B cell (primary cell): ENCODE results near the gene GNPDA1. TPM values are rescaled to one million over a fixed set of nuclear protein-coding genes. Genes with fewer than 3 reads are reported as not detected.
A peak's percentile ranks its signal among the peaks of the same experiment; 100 is the strongest.

Experiments used
- ATAC-seq: fragments of 200-7000 bp; cut with Tn5 transposase; one replicate; pipeline ENCODE4 v1.10.0; 2021; ENCODE audit warnings: low read depth, mild to moderate bottlenecking, moderate number of reproducible peaks, moderate library complexity
- CTCF ChIA-PET: fragments of 350-600 bp; sonication (Branson Sonifier 250); formaldehyde crosslinking; loops from one replicate; lab custom pipeline; 2021; ENCODE audit warnings: antibody characterized with exemption, inconsistent platforms; lab: Charles Lee
- POLR2A ChIA-PET: fragments of 350-600 bp; sonication (Branson Sonifier 250); formaldehyde crosslinking; loops from one replicate; lab custom pipeline; 2021; ENCODE audit warnings: antibody characterized with exemption; lab: Charles Lee
- DNase-seq: peaks from one replicate; pipeline ENCODE4 v3.0.0; 2013
- H2AFZ ChIP-seq: 2 replicates; pipeline ENCODE4 v1.6.1; 2012; ENCODE audit warnings: mild to moderate bottlenecking, low read depth, low read length; ENCODE audit not compliant: insufficient read depth, poor library complexity, severe bottlenecking
- H3K27ac ChIP-seq, 2 donors: 1 replicate in 1 of 2; 2 replicates in 1 of 2; pipeline ENCODE4 v1.5.1; 2012 to 2013; ENCODE audit warnings: low read length in 2 of 2, mild to moderate bottlenecking in 2 of 2, moderate library complexity in 1 of 2
- H3K27me3 ChIP-seq, 4 experiments: fragments of 200-600 bp in 1 of 4; sonication (generic) in 1 of 4; replicated peaks in 1 of 4; 1 replicate in 2 of 4; 2 replicates in 2 of 4; pipeline versions ENCODE4 v1.6.1 to v1.7.0; 2013 to 2016; ENCODE audit warnings: low read length in 3 of 4, mild to moderate bottlenecking in 2 of 4, mixed read lengths in 1 of 4, moderate library complexity in 1 of 4; ENCODE audit not compliant: insufficient read depth in 4 of 4, control insufficient read depth in 3 of 4; ENCODE audit errors: control extremely low read depth in 1 of 4
- H3K36me3 ChIP-seq, 2 experiments: replicated peaks in 1 of 2; 1 replicate in 1 of 2; 2 replicates in 1 of 2; pipeline versions ENCODE4 v1.6.1 to v1.7.1; 2013; ENCODE audit warnings: low read length in 1 of 2; ENCODE audit not compliant: insufficient read depth in 2 of 2, control insufficient read depth in 1 of 2; ENCODE audit errors: control extremely low read depth in 1 of 2, extremely low read depth in 1 of 2
- H3K4me1 ChIP-seq, 2 donors: fragments of 200-600 bp in 1 of 2; sonication (generic) in 1 of 2; 1 replicate in 1 of 2; 2 replicates in 1 of 2; pipeline versions ENCODE4 v1.5.1 to v1.6.1; 2013 to 2017; ENCODE audit warnings: low read length in 2 of 2; ENCODE audit not compliant: control insufficient read depth in 2 of 2, insufficient read depth in 2 of 2
- H3K4me2 ChIP-seq: replicated peaks from 2 replicates; pipeline ENCODE3; 2012; ENCODE audit warnings: mild to moderate bottlenecking, low read depth, low read length; ENCODE audit not compliant: poor library complexity, severe bottlenecking
- H3K4me3 ChIP-seq, 5 experiments: fragments of 200-600 bp in 1 of 5; sonication (generic) in 1 of 5; 1 replicate in 3 of 5; 2 replicates in 2 of 5; pipeline versions ENCODE4 v1.5.1 to v1.7.0; 2011 to 2016; ENCODE audit warnings: low read length in 4 of 5, mild to moderate bottlenecking in 4 of 5, low read depth in 2 of 5, control low read depth in 1 of 5, moderate library complexity in 1 of 5; ENCODE audit not compliant: insufficient read depth in 1 of 5; ENCODE audit errors: control extremely low read depth in 1 of 5, extremely low read depth in 1 of 5
- H3K79me2 ChIP-seq: fragments of 200-600 bp; sonication (generic); one replicate; pipeline ENCODE4 v1.6.0; 2016; ENCODE audit warnings: low read length; ENCODE audit not compliant: control insufficient read depth, insufficient read depth
- H3K9ac ChIP-seq: fragments of 200-600 bp; sonication (generic); 2 replicates; pipeline ENCODE4 v1.6.1; 2017; ENCODE audit warnings: mild to moderate bottlenecking, low read length, moderate library complexity
- H3K9me3 ChIP-seq, 3 donors: one replicate each; pipeline versions ENCODE4 v1.6.1 to v1.7.1; 2013; ENCODE audit warnings: low read length in 2 of 3; ENCODE audit not compliant: control insufficient read depth in 2 of 3, insufficient read depth in 1 of 3; ENCODE audit errors: control extremely low read depth in 1 of 3
- H4K20me1 ChIP-seq: 2 replicates; pipeline ENCODE4 v1.6.0; 2012; ENCODE audit warnings: mild to moderate bottlenecking, low read length; ENCODE audit not compliant: insufficient read depth, control insufficient read depth, poor library complexity, severe bottlenecking
- H3K27ac Mint-ChIP-seq: one replicate; pipeline ENCODE4 v1.8.0; 2021; ENCODE audit warnings: mixed read lengths
- H3K27me3 Mint-ChIP-seq: one replicate; pipeline ENCODE4 v1.8.0; 2021; ENCODE audit warnings: mixed read lengths
- H3K4me1 Mint-ChIP-seq: one replicate; pipeline ENCODE4 v1.8.0; 2021; ENCODE audit warnings: mixed read lengths
- H3K4me3 Mint-ChIP-seq: one replicate; pipeline ENCODE4 v1.8.0; 2021; ENCODE audit warnings: mixed read lengths
- H3K9me3 Mint-ChIP-seq: one replicate; pipeline ENCODE4 v1.8.0; 2022; ENCODE audit warnings: mixed read lengths; ENCODE audit not compliant: insufficient read depth
- CTCF ChIP-seq: fragments of 200-600 bp; IDR thresholded peaks from one replicate; pipeline ENCODE4 v1.8.0; 2022; ENCODE audit warnings: antibody characterized with exemption, mild to moderate bottlenecking
- EZH2 ChIP-seq: IDR thresholded peaks from 2 replicates; pipeline ENCODE4 v1.6.1; 2012; ENCODE audit warnings: borderline replicate concordance, low read depth, mild to moderate bottlenecking, moderate library complexity, low read length; ENCODE audit not compliant: insufficient read depth, poor library complexity, severe bottlenecking
- WGBS: methylation state at CpG from one replicate; pipeline ENCODE4 v1.1.5; 2013; ENCODE audit warnings: missing lambda C conversion rate; ENCODE audit not compliant: insufficient coverage; 5-methylcytosine and 5-hydroxymethylcytosine counted together
- intact Hi-C: fragments of 100-400 bp; cut with micrococcal nuclease; formaldehyde crosslinking; loops from one replicate; pipeline ENCODE4 v1.10.0; 2022
- polyA plus RNA-seq: library from polyadenylated mRNA; depleted of rRNA; stranded (reverse); fragments of >200 nt; gene quantifications from 2 replicates; pipeline ENCODE4 v1.2.3, GENCODE V29; 2012
- total RNA-seq, 2 donors: library from RNA; stranded (reverse); fragments of 120-200 nt in 1 of 2; gene quantifications; 1 replicate in 1 of 2; 2 replicates in 1 of 2; pipeline versions ENCODE4 v1.2.3 to v1.2.4, GENCODE V29; 2013 to 2022

GNPDA1 gene
- total and polyA plus RNA-seq, 2 donors (not counting 1 experiment from before 2014, with no cell fraction given) = 3.1 to 12.1 TPM

GRCh38 chr5:142025637-142026036 is 12.8 kb upstream of the GNPDA1 start:
- H3K36me3 ChIP-seq = no peaks in the 10 kb centered on the region
- no peaks in the 10 kb centered on the region for H4K20me1 ChIP-seq
- peaks cover 26% of the 10 kb centered on the region for H3K27me3 Mint-ChIP-seq
- H3K4me3 Mint-ChIP-seq = peak overlapping the region; percentile 86
- ChIA-PET POLR2A (no interaction called here), CTCF (interaction anchor here (0.9 to 3.4 kb wide), 4 partner anchors 9 to 117 kb away, joined by 3 to 40 read pairs (median 4); partner anchors contain the start of gene GNPDA1)
- no peak overlapping the region for H3K27ac Mint-ChIP-seq
- H3K4me1 ChIP-seq = peaks cover 8 to 9% of the 10 kb centered on the region in 2 donors
- no CpG with 5 or more reads among the region's 8 CpGs for WGBS
- no peaks in the 10 kb centered on the region for H3K9me3 Mint-ChIP-seq
- no peak for TF ChIP-seq CTCF
- TF ChIP-seq EZH2 = no peak
- no peak for DNase-seq
- intact Hi-C loops = loop anchor here (1.0 to 2.0 kb wide), 4 partner anchors 10 to 101 kb away; partner anchors contain the start of genes NDFIP1 and RNF14
- H3K27ac ChIP-seq = no peak overlapping the region
- peaks cover 12% of the 10 kb centered on the region for H3K4me1 Mint-ChIP-seq
- peak overlapping the region in 2 of 5 experiments; percentile 38 to 63 for H3K4me3 ChIP-seq
- H3K9me3 ChIP-seq = peaks cover 0 to 5% (median under 1%) of the 10 kb centered on the region in 3 donors
- peaks cover 0 to 10% (median 3%) of the 10 kb centered on the region in 4 experiments for H3K27me3 ChIP-seq
- H2AFZ ChIP-seq = peak overlapping the region; percentile 88
- H3K9ac ChIP-seq = peak overlapping the region; percentile 63
- ATAC-seq = no peak
- no peaks in the 10 kb centered on the region for H3K79me2 ChIP-seq
- H3K4me2 ChIP-seq = peak overlapping the region; percentile 76

- Histone ChIP-seq H3K79me2 (no peaks in the 10 kb centered on the region), H2AFZ (peak overlapping the region; percentile 88), H3K4me2 (peak overlapping the region; percentile 76), H3K4me3 (peak overlapping the region; percentile 38 to 63 (median 53)), H3K36me3 (no peaks in the 10 kb centered on the region), H3K27ac (peak overlapping the region; percentile 59 to 76), H4K20me1 (no peaks in the 10 kb centered on the region), H3K9me3 (peaks cover 5 to 7% (median 6%) of the 10 kb centered on the region in 3 donors), H3K9ac (peak overlapping the region; percentile 63), H3K27me3 (peaks cover 0 to 9% (median 5%) of the 10 kb centered on the region in 4 experiments), H3K4me1 (peaks cover 8 to 9% of the 10 kb centered on the region in 2 donors)
- H3K9me3 Mint-ChIP-seq = peaks cover 6% of the 10 kb centered on the region
- intact Hi-C loops = loop anchor here (1.0 to 2.0 kb wide), 4 partner anchors 10 to 100 kb away; partner anchors contain the start of genes NDFIP1 and RNF14
- DNase-seq (peak; percentile 85), ATAC-seq (peak; percentile 100)
- peak overlapping the region; percentile 86 for H3K4me3 Mint-ChIP-seq
- peaks cover 26% of the 10 kb centered on the region for H3K27me3 Mint-ChIP-seq
- peaks cover 12% of the 10 kb centered on the region for H3K4me1 Mint-ChIP-seq
- ChIA-PET CTCF (interaction anchor here (0.9 to 3.4 kb wide), 5 partner anchors 10 to 333 kb away, joined by 3 to 40 read pairs (median 4); partner anchors contain the start of gene GNPDA1), POLR2A (interaction anchor here (0.6 to 0.9 kb wide), 5 partner anchors 84 to 1912 kb away, joined by 3 to 9 read pairs (median 5); partner anchors contain the start of gene NDFIP1)
- H3K27ac Mint-ChIP-seq = peak overlapping the region; percentile 92
- 0% methylated on average over 21 of the region's 26 CpGs for WGBS
- TF ChIP-seq EZH2 = no peak
- no peak for TF ChIP-seq CTCF
Measured at GRCh38 chr5:142024771-142025304, 12.0 kb upstream of the GNPDA1 start.
